OCI-M2 (cell line): ENCODE results near the gene ISL2.

Source experiments
- DNase-seq: peaks from one replicate; lab custom pipeline; 2025; ENCODE audit not compliant: unreplicated experiment; lab: John Stamatoyannopoulos, UW

ISL2 gene

DNA sequence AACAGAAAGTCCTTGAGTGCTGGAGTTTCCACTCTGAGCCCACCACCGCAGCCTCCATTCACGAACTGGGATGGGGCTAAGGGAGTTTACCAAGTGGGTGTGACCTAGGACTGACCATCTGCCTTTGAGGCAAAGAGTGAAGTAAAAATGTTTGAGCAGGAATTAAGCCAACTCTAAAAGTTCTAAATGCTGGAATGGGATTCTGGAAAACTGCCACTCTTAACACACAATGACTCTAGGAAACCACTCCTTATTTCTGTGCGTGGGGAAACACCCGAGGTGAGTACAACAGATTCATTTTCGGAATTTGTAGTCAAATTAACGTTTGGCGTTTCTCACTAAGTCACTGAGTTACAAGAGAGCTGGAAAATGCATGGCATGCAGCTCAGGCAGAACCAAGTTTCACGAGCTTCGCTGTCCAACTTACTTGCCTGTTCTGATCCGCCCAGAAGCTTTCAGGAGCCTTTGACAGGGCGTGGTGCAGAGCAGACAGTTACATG lies 31.6 kb downstream of the ISL2 start:
- no peak for DNase-seq

DNA sequence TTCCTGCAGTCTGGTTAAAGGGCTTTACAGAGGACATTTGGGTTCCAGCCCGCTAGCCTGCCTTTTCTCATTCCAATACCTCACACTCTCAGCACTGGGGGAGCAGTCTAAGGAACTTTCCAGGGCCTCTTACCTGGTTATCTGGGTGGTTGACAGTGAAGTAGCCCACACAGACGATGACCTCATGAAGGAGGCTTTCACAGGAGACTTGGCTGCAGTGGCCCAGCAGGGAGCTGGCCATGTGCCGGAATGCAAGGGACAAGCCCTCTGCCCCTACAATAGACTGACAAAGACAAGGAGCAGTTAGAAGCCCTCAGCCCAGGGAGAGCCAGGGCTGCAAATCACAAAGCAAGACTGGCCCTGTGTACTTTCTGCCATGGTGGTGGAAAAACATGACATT lies 39.5 kb downstream of the ISL2 start:
- no peak for DNase-seq

DNA sequence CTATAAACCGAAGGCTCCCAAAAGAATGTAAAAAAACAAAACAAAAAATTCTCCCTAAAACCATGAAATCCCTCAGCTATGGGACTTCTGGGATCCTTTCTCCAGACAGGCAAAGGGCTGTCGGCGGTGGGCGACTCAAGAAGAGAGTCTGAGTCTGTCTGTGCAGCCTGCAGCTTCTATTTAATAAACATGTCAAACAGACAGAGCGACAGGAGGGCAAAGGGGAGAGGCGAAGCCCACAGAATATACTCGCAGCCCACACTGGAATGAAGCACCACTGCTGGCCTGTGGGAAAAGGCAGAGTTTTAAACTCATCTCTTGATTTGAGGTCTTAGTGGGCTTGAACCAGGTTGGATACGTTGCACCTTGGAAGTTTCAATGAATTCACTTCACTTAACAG lies 40.2 kb downstream of the ISL2 start:
- no peak for DNase-seq

DNA sequence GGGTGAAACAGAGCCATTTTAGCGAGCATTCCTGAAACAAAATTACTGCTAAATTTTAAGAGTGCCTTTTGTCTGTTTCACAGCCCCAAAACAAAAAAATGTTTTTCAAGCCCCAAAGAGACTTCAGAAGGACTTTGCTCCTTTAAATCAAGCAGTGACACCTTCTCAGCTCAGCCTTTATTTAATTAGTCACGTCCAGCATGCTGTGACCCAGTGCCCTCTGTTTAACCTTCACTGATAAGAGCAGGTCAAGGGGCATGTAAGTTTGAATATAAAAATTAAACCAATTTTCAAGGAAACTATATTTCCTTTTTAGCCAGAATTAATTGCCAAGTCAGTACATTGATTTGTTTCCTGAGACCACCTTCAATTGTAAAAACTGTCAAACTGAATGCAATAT lies 40.6 kb downstream of the ISL2 start:
- DNase-seq, result no peak

DNA sequence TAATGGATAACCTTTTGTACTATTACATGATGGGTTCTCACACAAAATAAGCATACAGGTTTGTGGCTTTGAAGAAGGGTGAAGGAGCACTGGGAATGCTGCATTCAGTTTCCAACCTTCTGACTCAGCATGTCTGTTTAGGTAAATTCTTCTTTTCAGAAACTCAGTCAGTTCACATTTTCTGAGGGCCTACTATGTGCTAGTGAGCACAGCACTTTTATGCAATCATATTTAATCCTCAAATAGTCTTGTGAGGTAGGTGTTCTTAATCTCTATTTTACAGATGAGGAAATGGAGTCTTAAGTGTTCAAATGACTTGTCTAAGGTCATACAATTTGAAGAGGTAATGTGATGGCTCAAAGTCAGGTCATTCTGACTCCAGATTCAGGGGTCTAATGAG lies 41.2 kb downstream of the ISL2 start:
- DNase-seq, result no peak

DNA sequence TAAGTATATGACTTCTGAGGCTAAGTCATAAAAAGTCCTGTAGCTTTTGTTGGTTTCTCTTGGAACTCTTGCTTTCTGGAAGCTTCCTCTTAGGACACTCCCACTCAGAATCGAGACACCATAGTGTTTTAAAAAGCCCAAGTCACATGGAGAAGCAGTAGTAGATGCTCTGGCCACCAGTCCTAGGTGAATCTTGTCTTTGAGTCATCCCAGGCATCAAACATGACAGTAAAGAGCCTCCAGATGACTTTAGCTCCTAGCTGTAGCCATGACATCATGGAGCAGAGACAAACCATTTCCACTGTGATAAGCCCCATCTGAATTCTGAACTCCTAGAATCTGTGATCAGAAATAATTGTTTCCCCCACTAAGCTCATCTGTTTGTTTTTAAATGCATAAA lies 42.1 kb downstream of the ISL2 start:
- no peak for DNase-seq

DNA sequence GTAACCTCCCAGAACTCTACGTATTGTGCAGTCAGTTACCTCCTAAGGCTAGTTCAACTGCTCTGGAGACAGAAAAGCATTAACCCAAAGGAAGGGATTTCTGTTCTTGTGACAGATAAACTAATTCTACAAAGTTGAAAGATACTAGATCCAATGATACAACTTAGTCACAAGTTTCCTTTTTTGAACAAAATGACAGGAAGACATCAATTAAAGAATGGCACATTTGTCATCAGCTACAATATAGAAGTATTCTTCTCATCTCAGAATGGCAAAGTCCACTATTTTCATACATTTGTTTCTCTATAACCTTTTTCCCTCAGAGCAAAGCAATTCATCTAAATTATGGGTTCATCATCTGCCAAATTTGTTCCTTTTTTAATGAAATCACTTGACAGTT lies 43.7 kb downstream of the ISL2 start:
- DNase-seq, result no peak

DNA sequence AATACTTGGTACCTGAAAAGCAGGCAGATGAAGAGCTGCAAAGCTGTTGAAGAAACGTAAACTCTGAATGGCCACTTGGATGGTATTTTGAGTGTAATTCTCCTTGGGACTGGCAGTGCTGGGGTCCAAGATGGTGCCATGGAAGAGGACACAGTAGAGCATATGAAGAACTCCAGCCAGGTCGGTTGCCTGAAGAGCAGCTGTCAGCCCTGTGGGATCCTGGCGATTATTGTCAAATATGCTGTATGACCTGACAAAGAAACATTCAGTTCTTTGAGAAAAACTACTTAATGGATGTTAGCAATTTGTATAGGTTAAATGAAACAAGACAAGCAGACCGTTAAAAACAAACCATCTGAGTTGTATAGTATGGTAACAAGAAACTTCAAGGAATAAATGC lies 44.8 kb downstream of the ISL2 start:
- DNase-seq, result no peak

DNA sequence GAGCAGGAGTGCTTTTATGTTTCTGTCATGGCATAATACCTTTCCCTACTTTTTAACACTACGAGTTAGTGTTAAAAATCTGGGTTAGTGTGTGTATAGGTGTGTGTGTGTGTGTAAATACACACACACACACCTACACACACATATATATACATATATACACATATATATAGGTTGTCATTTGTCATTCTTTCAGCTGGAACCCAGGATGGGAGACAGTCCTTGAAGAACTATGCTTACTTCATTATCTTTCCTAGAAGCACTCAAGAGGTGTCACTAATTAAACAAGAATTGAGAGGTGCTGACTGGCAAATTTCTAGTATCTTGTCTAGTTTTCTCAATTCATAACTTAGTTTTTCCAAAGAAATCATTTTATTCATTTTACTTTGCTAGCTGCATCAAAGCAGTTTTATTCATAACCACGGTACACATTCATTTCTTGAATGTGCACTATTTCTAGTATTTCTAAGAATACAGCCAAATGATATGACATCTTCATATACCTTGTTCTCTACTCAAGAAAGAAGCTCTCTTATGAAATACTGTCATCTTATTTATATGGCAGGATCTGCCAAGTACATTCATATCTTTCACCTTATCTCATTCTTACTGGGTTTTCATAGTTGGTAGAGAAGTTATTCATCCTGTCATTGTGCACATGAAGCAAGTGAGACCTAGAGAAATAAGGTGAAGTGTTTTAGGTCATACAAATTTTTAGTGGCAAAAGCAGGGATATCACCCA lies 46.6 kb downstream of the ISL2 start:
- DNase-seq, result no peak

DNA sequence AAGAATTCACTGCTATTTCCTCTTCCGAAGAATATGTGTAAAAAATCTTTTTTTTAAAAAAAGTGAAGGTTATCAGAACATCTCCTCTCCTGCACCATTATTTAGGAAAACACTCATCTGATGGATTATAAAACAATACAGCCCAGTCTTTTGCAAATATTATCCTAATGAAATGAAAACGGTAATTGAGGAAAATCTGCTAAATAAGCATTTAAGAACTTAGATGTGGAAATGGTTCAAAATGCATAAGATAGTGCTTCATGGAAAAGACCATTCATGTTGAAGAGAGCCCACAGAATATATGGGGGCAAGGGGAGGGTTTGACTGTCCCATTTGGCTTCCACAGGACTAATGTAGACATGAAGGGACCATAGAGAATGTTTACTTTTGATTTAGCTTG lies 47.8 kb downstream of the ISL2 start:
- no peak for DNase-seq

DNA sequence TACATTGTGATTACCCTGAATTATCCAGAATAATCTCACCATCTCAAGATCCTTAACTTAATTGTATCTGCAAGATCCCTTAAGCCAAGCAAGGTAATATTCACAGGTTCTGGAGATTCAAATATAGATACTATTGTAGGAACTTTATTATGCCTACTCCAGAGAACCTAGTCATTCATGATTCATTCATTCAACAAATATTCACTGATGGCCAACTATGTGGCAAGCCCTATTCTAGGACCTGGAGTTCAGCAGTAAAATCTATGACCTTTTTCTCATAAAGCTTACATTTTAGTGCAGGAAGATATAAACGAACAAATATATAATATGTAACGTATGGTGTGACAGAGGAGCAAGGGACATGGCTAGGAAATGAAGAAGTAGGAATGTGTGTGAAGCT lies 49.6 kb downstream of the ISL2 start:
- no peak for DNase-seq

DNA sequence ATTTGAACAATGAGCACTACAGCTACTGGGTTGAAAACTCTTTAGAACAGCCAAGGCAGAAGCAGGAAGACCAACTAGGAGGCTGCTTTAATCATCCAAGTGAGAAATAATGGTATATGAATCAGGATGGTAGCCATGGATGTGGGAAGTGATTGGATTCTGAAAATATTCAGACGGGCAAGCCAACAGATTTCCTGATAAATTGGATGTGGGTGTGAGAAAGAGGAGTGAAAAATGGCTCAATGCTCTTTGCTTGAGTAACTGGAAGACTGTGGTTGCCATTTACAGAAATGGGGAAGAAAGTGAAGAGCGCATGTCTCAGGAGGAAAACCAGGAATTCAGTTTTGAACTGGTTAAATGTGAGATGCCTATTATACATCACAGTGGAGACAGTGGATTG lies 50.4 kb downstream of the ISL2 start:
- no peak for DNase-seq

DNA sequence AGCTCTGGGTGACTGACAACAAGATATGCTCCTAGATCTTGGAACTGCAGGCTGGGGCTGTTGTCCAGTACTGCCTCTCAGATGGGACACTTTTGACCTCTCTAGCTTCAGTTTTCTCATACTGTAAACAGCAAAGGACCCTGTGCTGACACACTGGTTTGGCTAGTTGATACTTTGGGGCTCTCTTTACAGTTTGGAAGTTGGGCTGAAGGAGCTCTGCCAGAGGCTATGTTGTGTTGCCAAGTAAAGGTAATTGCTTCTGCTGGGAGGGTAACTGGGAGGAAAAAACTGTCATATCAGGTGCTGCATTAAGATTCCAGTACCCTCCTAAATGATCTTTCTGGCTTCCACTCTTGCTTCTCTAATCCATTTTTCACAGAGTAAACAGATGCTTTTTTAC lies 54.0 kb downstream of the ISL2 start:
- DNase-seq, result no peak

DNA sequence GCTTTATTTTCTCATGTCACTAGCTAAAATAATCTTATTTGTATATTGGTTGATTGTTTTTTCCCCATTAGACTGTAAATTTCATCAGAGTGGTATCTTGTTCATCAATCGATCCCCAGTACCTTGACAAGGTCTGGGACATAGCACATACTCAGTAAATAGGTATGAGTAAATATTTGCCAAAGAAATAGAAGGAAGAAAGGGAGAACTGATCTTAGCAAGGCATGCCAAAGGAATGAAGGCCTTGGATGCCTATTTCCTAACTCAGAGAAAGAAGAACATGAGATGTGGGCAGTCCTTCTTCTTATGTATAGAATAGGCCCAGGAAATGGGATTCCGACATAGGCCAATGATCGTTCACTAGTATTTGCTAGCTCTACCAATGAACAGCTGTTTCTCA lies 54.7 kb downstream of the ISL2 start:
- no peak for DNase-seq

DNA sequence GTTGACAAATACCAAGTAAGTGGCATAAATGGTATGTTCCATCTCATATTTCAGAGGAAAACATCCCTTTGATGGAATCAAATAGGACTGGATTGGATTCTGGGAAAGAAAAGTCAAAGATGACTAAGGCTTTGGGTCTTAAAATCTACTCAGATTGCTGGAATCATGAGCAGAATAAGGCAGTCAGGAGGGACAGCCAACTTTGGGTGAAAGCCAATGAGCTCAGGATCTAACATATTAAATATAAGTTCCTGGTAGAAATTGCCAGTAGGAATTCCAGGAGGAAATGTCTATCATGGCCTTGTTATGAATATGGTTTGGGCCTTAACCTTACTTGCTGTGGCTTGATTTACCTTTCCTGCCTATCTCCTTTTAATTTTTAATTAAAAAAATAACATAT lies 55.3 kb downstream of the ISL2 start:
- DNase-seq, result no peak
